MM.1S (cell line): Measurements from ENCODE around the gene PKP4.
"Not testable (repeated sequence)": the region's sequence is repeated elsewhere in the genome, so short reads cannot be mapped to it uniquely, and the experiment has no call there.

Source experiments
- DNase-seq: peaks from one replicate; pipeline ENCODE4 v3.0.0-alpha.2; 2015
- H2AFZ ChIP-seq: fragments of 300-600 bp; sonication (generic); 2 replicates; pipeline ENCODE4 v1.6.0; 2016; ENCODE audit warnings: antibody characterized with exemption, low read length
- H3F3A ChIP-seq: fragments of 300-600 bp; sonication (generic); 2 replicates; pipeline ENCODE4 v1.6.1; 2016; ENCODE audit warnings: mild to moderate bottlenecking, antibody characterized with exemption, low read length, moderate library complexity, mixed read lengths; ENCODE audit not compliant: insufficient read depth
- H3K27ac ChIP-seq: fragments of 300-600 bp; sonication (generic); 2 replicates; pipeline ENCODE4 v1.5.1; 2016; ENCODE audit warnings: mild to moderate bottlenecking, low read length
- H3K27me3 ChIP-seq: fragments of 300-600 bp; sonication (generic); replicated peaks from 2 replicates; pipeline ENCODE4 v1.6.0; 2016; ENCODE audit warnings: low read length; ENCODE audit not compliant: insufficient read depth
- H3K36me3 ChIP-seq: fragments of 300-600 bp; sonication (generic); replicated peaks from 2 replicates; pipeline ENCODE4 v1.6.1; 2016; ENCODE audit warnings: mild to moderate bottlenecking, low read length, mixed read lengths; ENCODE audit not compliant: insufficient read depth
- H3K4me1 ChIP-seq: fragments of 300-600 bp; sonication (generic); 2 replicates; pipeline ENCODE4 v1.6.1; 2016; ENCODE audit warnings: low read length, mixed read lengths
- H3K4me2 ChIP-seq: fragments of 300-600 bp; sonication (generic); 2 replicates; pipeline ENCODE4 v1.6.0; 2016; ENCODE audit warnings: low read depth, low read length
- H3K4me3 ChIP-seq: fragments of 300-600 bp; sonication (generic); 2 replicates; pipeline ENCODE4 v1.5.1; 2016; ENCODE audit warnings: low read length, mixed read lengths
- H3K79me2 ChIP-seq: fragments of 300-600 bp; sonication (generic); 2 replicates; pipeline ENCODE4 v1.6.1; 2016; ENCODE audit warnings: mixed run types, low read length, mixed read lengths
- H3K9ac ChIP-seq: fragments of 300-600 bp; sonication (generic); 2 replicates; pipeline ENCODE4 v1.6.1; 2016; ENCODE audit warnings: low read length, mixed read lengths
- H3K9me2 ChIP-seq: fragments of 300-600 bp; sonication (generic); replicated peaks from 2 replicates; pipeline ENCODE4 v1.6.1; 2016; ENCODE audit warnings: mild to moderate bottlenecking, low read length, mixed read lengths; ENCODE audit not compliant: insufficient read depth
- H3K9me3 ChIP-seq: fragments of 300-600 bp; sonication (generic); replicated peaks from 2 replicates; pipeline ENCODE4 v1.6.1; 2016; ENCODE audit warnings: mild to moderate bottlenecking, low read length, mixed read lengths; ENCODE audit not compliant: insufficient read depth
- H4K20me1 ChIP-seq: fragments of 300-600 bp; sonication (generic); 2 replicates; pipeline ENCODE4 v1.6.1; 2016; ENCODE audit warnings: mild to moderate bottlenecking, low read length, moderate library complexity, mixed read lengths; ENCODE audit not compliant: insufficient read depth
- CTCF ChIP-seq: fragments of 300-600 bp; sonication (generic); IDR thresholded peaks from 2 replicates; pipeline ENCODE4 v1.5.1; 2016; ENCODE audit warnings: antibody characterized with exemption, low read length, mixed read lengths
- EZH2 ChIP-seq: fragments of 300-600 bp; sonication (generic); optimal IDR thresholded peaks from 2 replicates; pipeline ENCODE3; 2017; ENCODE audit warnings: low read depth, mild to moderate bottlenecking, antibody characterized with exemption, low read length, mixed read lengths
- EZH2phosphoT487 ChIP-seq: fragments of 300-600 bp; sonication (generic); IDR thresholded peaks from 2 replicates; pipeline ENCODE4 v1.6.1; 2018; ENCODE audit warnings: antibody characterized with exemption, low read length

Gene PKP4

GRCh38 chr2:158692372-158693103, 235.8 kb downstream of the PKP4 start:
- DNase-seq: no peak
- H4K20me1 ChIP-seq: no peaks in the 10 kb centered on the region
- no peak overlapping the region for H3K9ac ChIP-seq
- no peak for TF ChIP-seq CTCF
- no peak for TF ChIP-seq EZH2phosphoT487
- no peak for TF ChIP-seq EZH2
- H3K4me3 ChIP-seq: no peak overlapping the region
- H3K36me3 ChIP-seq: no peaks in the 10 kb centered on the region
- H3K4me2 ChIP-seq: no peak overlapping the region
- no peak overlapping the region for H3K27ac ChIP-seq
- no peaks in the 10 kb centered on the region for H3K9me2 ChIP-seq
- H3K27me3 ChIP-seq: no peaks in the 10 kb centered on the region
- no peaks in the 10 kb centered on the region for H3F3A ChIP-seq
- no peaks in the 10 kb centered on the region for H3K79me2 ChIP-seq
- no peaks in the 10 kb centered on the region for H3K4me1 ChIP-seq
- no peaks in the 10 kb centered on the region for H3K9me3 ChIP-seq
- H2AFZ ChIP-seq: no peak overlapping the region

GRCh38 chr2:158693476-158693875, 236.7 kb downstream of the PKP4 start:
- Histone ChIP-seq H4K20me1 (no peaks in the 10 kb centered on the region), H3K4me2 (no peak overlapping the region), H2AFZ (no peak overlapping the region), H3K9me2 (no peaks in the 10 kb centered on the region), H3K9me3 (no peaks in the 10 kb centered on the region), H3K4me3 (no peak overlapping the region), H3K27ac (no peak overlapping the region), H3K4me1 (no peaks in the 10 kb centered on the region), H3K9ac (no peak overlapping the region), H3K79me2 (no peaks in the 10 kb centered on the region), H3F3A (no peaks in the 10 kb centered on the region), H3K36me3 (no peaks in the 10 kb centered on the region), H3K27me3 (no peaks in the 10 kb centered on the region)
- no peak for DNase-seq
- TF ChIP-seq EZH2phosphoT487: no peak
- no peak for TF ChIP-seq EZH2
- no peak for TF ChIP-seq CTCF

- H3K4me2 ChIP-seq: no peak overlapping the region
- no peaks in the 10 kb centered on the region for H3K9me2 ChIP-seq
- no peaks in the 10 kb centered on the region for H3K4me1 ChIP-seq
- no peaks in the 10 kb centered on the region for H3K9me3 ChIP-seq
- no peak for DNase-seq
- no peak overlapping the region for H3K27ac ChIP-seq
- H3F3A ChIP-seq: no peaks in the 10 kb centered on the region
- no peak overlapping the region for H2AFZ ChIP-seq
- H3K79me2 ChIP-seq: no peaks in the 10 kb centered on the region
- TF ChIP-seq CTCF (no peak), EZH2phosphoT487 (no peak), EZH2 (no peak)
- no peaks in the 10 kb centered on the region for H3K36me3 ChIP-seq
- H4K20me1 ChIP-seq: no peaks in the 10 kb centered on the region
- H3K27me3 ChIP-seq: no peaks in the 10 kb centered on the region
- H3K4me3 ChIP-seq: no peak overlapping the region
- no peak overlapping the region for H3K9ac ChIP-seq
Observed at GRCh38 chr2:158695305-158695704, 238.6 kb downstream of the PKP4 start.

DNA sequence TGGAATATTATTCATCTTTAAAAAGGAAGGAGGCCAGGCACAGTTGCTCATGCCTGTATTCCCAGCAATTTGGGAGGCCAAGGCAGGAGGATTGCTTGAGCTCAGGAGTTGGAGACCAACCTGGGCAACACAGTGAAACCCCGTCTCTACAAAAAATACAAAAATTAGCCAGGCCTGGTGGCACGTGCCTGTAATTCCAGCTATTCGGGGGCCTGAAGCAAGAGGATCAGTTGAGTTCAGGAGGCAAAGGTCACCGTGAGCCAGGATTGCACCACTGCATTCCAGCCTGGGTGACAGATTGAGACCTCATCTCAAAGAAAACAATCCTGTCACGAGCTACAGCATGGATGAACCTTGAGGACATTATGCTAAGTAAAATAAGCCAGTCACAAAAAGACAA, 239.0 kb downstream of the PKP4 start:
- H2AFZ ChIP-seq, H3K79me2 ChIP-seq, DNase-seq, H3K4me3 ChIP-seq, H3K4me1 ChIP-seq, H3K4me2 ChIP-seq, H3K9ac ChIP-seq, H3K9me3 ChIP-seq, H3K36me3 ChIP-seq, H3K9me2 ChIP-seq, H3F3A ChIP-seq, H4K20me1 ChIP-seq, H3K27ac ChIP-seq, H3K27me3 ChIP-seq: not testable (repeated sequence)
